CD14-positive monocyte (primary cell): ENCODE results near the gene FAM53B. TPM values are rescaled to one million over a fixed set of nuclear protein-coding genes. Genes with fewer than 3 reads are reported as not detected.

Experiments
- DNase-seq, 3 donors: peaks; one replicate each; pipeline ENCODE4 v3.0.0-alpha.2; 2011 to 2022
- H2AFZ ChIP-seq: 2 replicates; pipeline ENCODE4 v1.6.0; 2012; ENCODE audit warnings: mild to moderate bottlenecking, low read depth, low read length, inconsistent platforms; ENCODE audit not compliant: insufficient read depth, poor library complexity, severe bottlenecking
- H3K27ac ChIP-seq, 2 donors: 1 replicate in 1 of 2; 2 replicates in 1 of 2; pipeline ENCODE4 v1.5.1; 2012 to 2013; ENCODE audit warnings: low read length in 2 of 2, control low read depth in 1 of 2, inconsistent platforms in 1 of 2, low read depth in 1 of 2, mild to moderate bottlenecking in 1 of 2
- H3K27me3 ChIP-seq, 2 donors: one replicate each; pipeline versions ENCODE4 v1.6.0 to v1.6.1; 2011 to 2013; ENCODE audit warnings: low read length in 2 of 2; ENCODE audit not compliant: control insufficient read depth in 2 of 2, insufficient read depth in 2 of 2
- H3K36me3 ChIP-seq, 2 donors: replicated peaks in 1 of 2; 1 replicate in 1 of 2; 2 replicates in 1 of 2; pipeline versions ENCODE4 v1.5.1 to v1.6.1; 2012 to 2013; ENCODE audit warnings: low read length in 2 of 2, control low read depth in 1 of 2, inconsistent platforms in 1 of 2, mild to moderate bottlenecking in 1 of 2; ENCODE audit not compliant: insufficient read depth in 2 of 2, control insufficient read depth in 1 of 2
- H3K4me1 ChIP-seq, 2 donors: 1 replicate in 1 of 2; 2 replicates in 1 of 2; pipeline versions ENCODE4 v1.5.1 to v1.6.1; 2012 to 2013; ENCODE audit warnings: low read length in 2 of 2, control low read depth in 1 of 2, inconsistent platforms in 1 of 2, mild to moderate bottlenecking in 1 of 2, moderate library complexity in 1 of 2; ENCODE audit not compliant: insufficient read depth in 2 of 2, control insufficient read depth in 1 of 2
- H3K4me2 ChIP-seq: replicated peaks from 2 replicates; pipeline ENCODE3; 2012; ENCODE audit warnings: low read length, moderate library complexity, mild to moderate bottlenecking; ENCODE audit not compliant: poor library complexity, severe bottlenecking; ENCODE audit errors: extremely low read depth
- H3K4me3 ChIP-seq, 3 experiments: fragments of 200-600 bp in 1 of 3; sonication (generic) in 1 of 3; replicated peaks in 1 of 3; 1 replicate in 2 of 3; 2 replicates in 1 of 3; pipeline ENCODE4 v1.5.1; 2011 to 2013; ENCODE audit warnings: low read length in 3 of 3, mild to moderate bottlenecking in 3 of 3, control low read depth in 2 of 3, low read depth in 2 of 3, inconsistent platforms in 1 of 3, moderate library complexity in 1 of 3
- H3K79me2 ChIP-seq: 2 replicates; pipeline ENCODE4 v1.6.0; 2012; ENCODE audit warnings: mild to moderate bottlenecking, control low read depth, inconsistent platforms, low read length, moderate library complexity; ENCODE audit not compliant: insufficient read depth
- H3K9ac ChIP-seq: 2 replicates; pipeline ENCODE4 v1.6.0; 2017; ENCODE audit warnings: low read length, mild to moderate bottlenecking; ENCODE audit not compliant: insufficient read depth, poor library complexity, severe bottlenecking
- H3K9me3 ChIP-seq, 2 donors: replicated peaks in 1 of 2; 1 replicate in 1 of 2; 2 replicates in 1 of 2; pipeline versions ENCODE4 v1.5.1 to v1.6.1; 2012 to 2013; ENCODE audit warnings: low read length in 2 of 2, control low read depth in 1 of 2; ENCODE audit not compliant: control insufficient read depth in 1 of 2, insufficient read depth in 1 of 2
- H4K20me1 ChIP-seq: 2 replicates; pipeline ENCODE4 v1.6.0; 2012; ENCODE audit warnings: mild to moderate bottlenecking, low read length, control low read depth, moderate library complexity; ENCODE audit not compliant: insufficient read depth
- H3K27ac Mint-ChIP-seq, 7 donors: one replicate each; pipeline ENCODE4 v1.8.0; 2020; ENCODE audit warnings: mild to moderate bottlenecking in 7 of 7, mixed read lengths in 7 of 7, moderate library complexity in 6 of 7, inconsistent platforms in 2 of 7
- H3K27me3 Mint-ChIP-seq, 3 donors: one replicate each; pipeline ENCODE4 v1.8.0; 2021 to 2022; ENCODE audit warnings: low read depth in 3 of 3, mild to moderate bottlenecking in 3 of 3, mixed read lengths in 3 of 3, moderate library complexity in 3 of 3, inconsistent platforms in 1 of 3
- H3K36me3 Mint-ChIP-seq, 2 donors: one replicate each; pipeline ENCODE4 v1.8.0; 2020; ENCODE audit warnings: mixed read lengths in 2 of 2, inconsistent platforms in 1 of 2, mild to moderate bottlenecking in 1 of 2
- H3K4me1 Mint-ChIP-seq: one replicate; pipeline ENCODE4 v1.8.0; 2020; ENCODE audit warnings: mild to moderate bottlenecking, mixed read lengths
- H3K4me3 Mint-ChIP-seq, 2 donors: one replicate each; pipeline ENCODE4 v1.8.0; 2020; ENCODE audit warnings: mild to moderate bottlenecking in 2 of 2, mixed read lengths in 2 of 2, moderate library complexity in 1 of 2
- H3K9me3 Mint-ChIP-seq, 7 donors: one replicate each; pipeline ENCODE4 v1.8.0; 2020 to 2022; ENCODE audit warnings: mixed read lengths in 7 of 7, mild to moderate bottlenecking in 6 of 7, moderate library complexity in 6 of 7, inconsistent platforms in 2 of 7
- CTCF ChIP-seq: fragments of 200-600 bp; IDR thresholded peaks from one replicate; pipeline ENCODE4 v1.8.0; 2022; ENCODE audit warnings: antibody characterized with exemption, mild to moderate bottlenecking
- WGBS: methylation state at CpG from one replicate; pipeline ENCODE4 v1.1.5; 2013; ENCODE audit warnings: missing lambda C conversion rate; ENCODE audit not compliant: insufficient coverage; 5-methylcytosine and 5-hydroxymethylcytosine counted together
- intact Hi-C, 2 donors: fragments of 100-400 bp; cut with micrococcal nuclease; formaldehyde crosslinking; loops; one replicate each; pipeline versions ENCODE4 v1.15.0 to v1.15.1; 2023
- polyA plus RNA-seq, 3 donors: library from polyadenylated mRNA; depleted of rRNA in 1 of 3; unstranded in 2 of 3; stranded (reverse) in 1 of 3; fragments of 300-500 nt in 2 of 3; fragments of >200 nt in 1 of 3; fragmentation: Illumina TruSeq in 2 of 3; gene quantifications; 1 replicate in 2 of 3; 2 replicates in 1 of 3; pipeline ENCODE4 v1.2.3, GENCODE V29; 2012 to 2021

Gene FAM53B
- polyA plus RNA-seq, 3 donors, result 5.8 to 23.3 (median 12.6) TPM

GRCh38 chr10:124624895-124625294 is 119.3 kb downstream of the FAM53B start:
- Histone ChIP-seq H3K9ac (no peak overlapping the region), H3K9me3 (no peaks in the 10 kb centered on the region), H3K79me2 (peaks cover 71% of the 10 kb centered on the region), H3K27me3 (no peaks in the 10 kb centered on the region), H2AFZ (no peak overlapping the region), H3K4me3 (no peak overlapping the region), H3K4me2 (no peak overlapping the region), H4K20me1 (peaks cover 100% of the 10 kb centered on the region), H3K4me1 (peaks cover 26 to 44% of the 10 kb centered on the region in 2 donors), H3K27ac (no peak overlapping the region), H3K36me3 (peaks cover 24 to 42% of the 10 kb centered on the region in 2 donors)
- intact Hi-C loops, result loop anchor here in 1 of 2 donors (10.0 kb wide), 1 partner anchor 90 kb away; no protein-coding TSS in a partner anchor
- DNase-seq, result no peak
- WGBS, result 98% methylated on average over 16 of the region's 16 CpGs
- Mint-ChIP-seq H3K27ac (peak overlapping the region in 2 of 7 donors; percentile 58 to 62), H3K4me3 (no peak overlapping the region), H3K36me3 (peaks cover 27 to 62% of the 10 kb centered on the region in 2 donors), H3K9me3 (no peaks in the 10 kb centered on the region), H3K27me3 (no peaks in the 10 kb centered on the region), H3K4me1 (peaks cover 37% of the 10 kb centered on the region)
- TF ChIP-seq CTCF, result no peak

GRCh38 chr10:124624466-124624865 is 119.7 kb downstream of the FAM53B start:
- no peak for DNase-seq
- peaks cover 40% of the 10 kb centered on the region for H3K4me1 Mint-ChIP-seq
- Histone ChIP-seq H3K4me3 (no peak overlapping the region), H3K9me3 (no peaks in the 10 kb centered on the region), H3K4me1 (peaks cover 31 to 44% of the 10 kb centered on the region in 2 donors), H3K36me3 (peaks cover 24 to 42% of the 10 kb centered on the region in 2 donors), H3K27ac (peak overlapping the region in 1 of 2 donors; percentile 11), H2AFZ (no peak overlapping the region), H3K9ac (no peak overlapping the region), H3K27me3 (no peaks in the 10 kb centered on the region), H3K4me2 (no peak overlapping the region), H4K20me1 (peaks cover 100% of the 10 kb centered on the region), H3K79me2 (peaks cover 67% of the 10 kb centered on the region)
- H3K9me3 Mint-ChIP-seq, result no peaks in the 10 kb centered on the region
- no peaks in the 10 kb centered on the region for H3K27me3 Mint-ChIP-seq
- peak overlapping the region in 2 of 7 donors; percentile 62 to 72 for H3K27ac Mint-ChIP-seq
- peaks cover 27 to 61% of the 10 kb centered on the region in 2 donors for H3K36me3 Mint-ChIP-seq
- no peak overlapping the region for H3K4me3 Mint-ChIP-seq
- intact Hi-C loops, result loop anchor here in 1 of 2 donors (10.0 kb wide), 1 partner anchor 90 kb away; no protein-coding TSS in a partner anchor
- TF ChIP-seq CTCF, result no peak
- WGBS, result 97% methylated on average over 9 of the region's 9 CpGs
